ENCODE measurements around the gene PKD1L1.

The PKD1L1 gene

DNA sequence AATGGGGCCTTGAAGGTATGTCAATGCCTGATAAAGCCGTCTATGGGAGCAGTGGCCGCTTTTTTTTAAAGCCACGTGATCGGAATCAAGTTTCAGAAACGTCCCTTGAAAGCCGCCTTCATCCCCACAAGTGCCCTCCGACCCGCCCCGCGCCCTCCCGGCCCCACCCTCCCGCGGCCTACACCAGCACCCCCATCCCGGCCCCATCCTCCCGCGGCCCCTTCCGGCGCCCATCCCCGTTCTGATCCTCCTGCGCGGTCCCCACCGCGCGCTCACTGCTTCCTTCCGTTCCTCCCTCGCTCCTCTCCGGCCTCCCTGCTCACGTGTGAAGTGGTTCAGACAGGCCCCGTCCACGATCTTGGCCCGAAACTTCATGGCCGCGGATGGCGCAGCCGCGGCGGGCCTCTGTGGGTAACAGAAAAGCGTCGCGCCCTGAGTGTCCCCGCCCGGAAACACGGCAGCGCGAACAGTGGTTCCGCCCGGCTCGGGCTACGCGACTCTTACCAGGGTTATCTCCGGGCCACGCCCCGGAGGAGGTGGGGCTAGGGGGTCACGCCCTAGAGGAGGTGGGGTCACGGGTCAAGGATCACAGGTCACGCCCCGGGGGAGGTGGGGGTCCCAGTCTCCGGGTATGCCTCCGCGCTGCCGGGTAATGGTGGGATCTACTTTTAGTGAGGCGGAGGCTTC, 31.0 kb upstream of the PKD1L1 start, which contains the start of gene HUS1:
Gene HUS1 (minus strand): TSS at position 471 of the 687 bp plus-strand sequence. CDS start 96 bp downstream, at position 375.
- TF ChIP-seq ZBTB7A (IDR thresholded peaks at IDR 0.05; ENCODE audit: low read depth) = peak; percentile 88
- TF ChIP-seq NFIC (IDR thresholded peaks at IDR 0.05) = peak; percentile 33; the same call in 1 of the 2 replicates
- TF ChIP-seq EP300 (IDR thresholded peaks at IDR 0.05; ENCODE audit: borderline replicate concordance) = peak; percentile 47; the same call in 1 of the 2 replicates
- TF ChIP-seq TEAD4 (IDR thresholded peaks at IDR 0.05) = peak; percentile 50
- peak; percentile 79 for TF ChIP-seq USF1 (IDR thresholded peaks at IDR 0.05)
- TF ChIP-seq REST (IDR thresholded peaks at IDR 0.05; ENCODE audit: low read depth) = no peak
- TF ChIP-seq TAF1 (IDR thresholded peaks at IDR 0.05; ENCODE audit: low read depth) = peak; percentile 92
- TF ChIP-seq YY1 (IDR thresholded peaks at IDR 0.05; ENCODE audit: low read depth) = peak; percentile 85
- TF ChIP-seq CREB1 (IDR thresholded peaks at IDR 0.05; ENCODE audit: low read depth) = 0 out of 2 replicates have a peak, but pooled peaks have one; percentile 31
- peak; percentile 65 for TF ChIP-seq EGR1 (IDR thresholded peaks at IDR 0.05)
- no peak for TF ChIP-seq CEBPB (IDR thresholded peaks at IDR 0.05)
- TF ChIP-seq TCF12 (IDR thresholded peaks at IDR 0.05; ENCODE audit: low read depth) = peak; percentile 77
- TF ChIP-seq RAD21 (IDR thresholded peaks at IDR 0.05; ENCODE audit: low read depth) = no peak
- TF ChIP-seq, protein P1, sequence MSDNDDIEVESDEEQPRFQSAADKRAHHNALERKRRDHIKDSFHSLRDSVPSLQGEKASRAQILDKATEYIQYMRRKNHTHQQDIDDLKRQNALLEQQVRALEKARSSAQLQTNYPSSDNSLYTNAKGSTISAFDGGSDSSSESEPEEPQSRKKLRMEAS (IDR thresholded peaks at IDR 0.05) = peak; percentile 78
- TF ChIP-seq FOXM1 (IDR thresholded peaks at IDR 0.05; ENCODE audit: borderline replicate concordance, low read depth) = no peak

GRCh38 chr7:47978790-47979144, 30.5 kb upstream of the PKD1L1 start:
- TF ChIP-seq YY1 (IDR thresholded peaks at IDR 0.05; ENCODE audit: low read depth) = no peak
- TF ChIP-seq TEAD4 (IDR thresholded peaks at IDR 0.05) = no peak
- no peak for TF ChIP-seq TCF12 (IDR thresholded peaks at IDR 0.05; ENCODE audit: low read depth)
- TF ChIP-seq EP300 (IDR thresholded peaks at IDR 0.05; ENCODE audit: borderline replicate concordance) = no peak
- TF ChIP-seq REST (IDR thresholded peaks at IDR 0.05; ENCODE audit: low read depth) = no peak
- no peak for TF ChIP-seq FOXM1 (IDR thresholded peaks at IDR 0.05; ENCODE audit: borderline replicate concordance, low read depth)

- TF ChIP-seq EP300 (IDR thresholded peaks at IDR 0.05; ENCODE audit: borderline replicate concordance) (no peak), TEAD4 (IDR thresholded peaks at IDR 0.05) (no peak)
Observed at GRCh38 chr7:47973739-47974138, 25.5 kb upstream of the PKD1L1 start.

DNA sequence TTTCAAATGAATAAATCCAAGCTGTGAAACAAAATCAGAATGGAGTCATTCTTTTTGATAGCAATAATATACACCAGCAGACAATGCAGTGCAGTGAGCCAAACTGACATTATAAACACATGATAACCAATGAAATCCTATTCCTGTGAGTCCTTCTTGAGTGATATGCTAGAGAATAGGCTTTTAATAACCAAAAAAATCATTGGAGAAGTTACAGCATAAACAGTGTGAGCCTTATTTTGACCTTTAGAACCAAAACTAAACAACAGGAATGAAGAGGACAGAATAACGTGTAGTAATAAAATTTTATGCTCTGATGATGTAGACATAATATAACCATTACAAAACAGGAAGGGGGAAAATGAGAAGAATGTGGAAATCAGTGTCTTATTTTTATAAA, 22.5 kb upstream of the PKD1L1 start:
- TF ChIP-seq, protein P1 (IDR thresholded peaks at IDR 0.05) = no peak
- no peak for TF ChIP-seq CEBPB (IDR thresholded peaks at IDR 0.05)
- no peak for TF ChIP-seq EP300 (IDR thresholded peaks at IDR 0.05; ENCODE audit: borderline replicate concordance)
- TF ChIP-seq USF1 (IDR thresholded peaks at IDR 0.05) = no peak
- TF ChIP-seq NFIC (IDR thresholded peaks at IDR 0.05) = no peak
- TF ChIP-seq RAD21 (IDR thresholded peaks at IDR 0.05; ENCODE audit: low read depth) = no peak
- no peak for TF ChIP-seq YY1 (IDR thresholded peaks at IDR 0.05; ENCODE audit: low read depth)
- TF ChIP-seq TCF12 (IDR thresholded peaks at IDR 0.05; ENCODE audit: low read depth) = no peak
- no peak for TF ChIP-seq ZBTB7A (IDR thresholded peaks at IDR 0.05; ENCODE audit: low read depth)
- no peak for TF ChIP-seq EGR1 (IDR thresholded peaks at IDR 0.05)
- no peak for TF ChIP-seq FOXM1 (IDR thresholded peaks at IDR 0.05; ENCODE audit: borderline replicate concordance, low read depth)
- no peak for TF ChIP-seq TAF1 (IDR thresholded peaks at IDR 0.05; ENCODE audit: low read depth)
- no peak for TF ChIP-seq TEAD4 (IDR thresholded peaks at IDR 0.05)
- TF ChIP-seq REST (IDR thresholded peaks at IDR 0.05; ENCODE audit: low read depth) = no peak
- no peak for TF ChIP-seq CREB1 (IDR thresholded peaks at IDR 0.05; ENCODE audit: low read depth)
